Retinal pigment epithelial cell (primary cell): Measurements from ENCODE around the gene GPD1L.

Experiments
- DNase-seq: peaks from one replicate; pipeline ENCODE4 v3.0.0-alpha.2; 2010; ENCODE audit warnings: low read depth
- H3K4me3 ChIP-seq: 2 replicates; pipeline ENCODE4 v1.5.1; 2011; ENCODE audit warnings: mild to moderate bottlenecking, low read length, control low read depth, moderate library complexity
- TF ChIP-seq, protein P1 (sequence below): conservative IDR thresholded peaks from 2 replicates; pipeline ENCODE4 v1.5.1; 2011; ENCODE audit warnings: low read depth, low read length, control low read depth, inconsistent platforms

The GPD1L gene

GRCh38 chr3:32160706-32161214 is 54.3 kb downstream of the GPD1L start:
- TF ChIP-seq, protein P1, sequence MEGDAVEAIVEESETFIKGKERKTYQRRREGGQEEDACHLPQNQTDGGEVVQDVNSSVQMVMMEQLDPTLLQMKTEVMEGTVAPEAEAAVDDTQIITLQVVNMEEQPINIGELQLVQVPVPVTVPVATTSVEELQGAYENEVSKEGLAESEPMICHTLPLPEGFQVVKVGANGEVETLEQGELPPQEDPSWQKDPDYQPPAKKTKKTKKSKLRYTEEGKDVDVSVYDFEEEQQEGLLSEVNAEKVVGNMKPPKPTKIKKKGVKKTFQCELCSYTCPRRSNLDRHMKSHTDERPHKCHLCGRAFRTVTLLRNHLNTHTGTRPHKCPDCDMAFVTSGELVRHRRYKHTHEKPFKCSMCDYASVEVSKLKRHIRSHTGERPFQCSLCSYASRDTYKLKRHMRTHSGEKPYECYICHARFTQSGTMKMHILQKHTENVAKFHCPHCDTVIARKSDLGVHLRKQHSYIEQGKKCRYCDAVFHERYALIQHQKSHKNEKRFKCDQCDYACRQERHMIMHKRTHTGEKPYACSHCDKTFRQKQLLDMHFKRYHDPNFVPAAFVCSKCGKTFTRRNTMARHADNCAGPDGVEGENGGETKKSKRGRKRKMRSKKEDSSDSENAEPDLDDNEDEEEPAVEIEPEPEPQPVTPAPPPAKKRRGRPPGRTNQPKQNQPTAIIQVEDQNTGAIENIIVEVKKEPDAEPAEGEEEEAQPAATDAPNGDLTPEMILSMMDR: no peak
- DNase-seq: no peak
- H3K4me3 ChIP-seq: no peak overlapping the region

GRCh38 chr3:32165442-32165841 is 59.0 kb downstream of the GPD1L start:
- TF ChIP-seq, protein P1: no peak
- H3K4me3 ChIP-seq: no peak overlapping the region

DNA sequence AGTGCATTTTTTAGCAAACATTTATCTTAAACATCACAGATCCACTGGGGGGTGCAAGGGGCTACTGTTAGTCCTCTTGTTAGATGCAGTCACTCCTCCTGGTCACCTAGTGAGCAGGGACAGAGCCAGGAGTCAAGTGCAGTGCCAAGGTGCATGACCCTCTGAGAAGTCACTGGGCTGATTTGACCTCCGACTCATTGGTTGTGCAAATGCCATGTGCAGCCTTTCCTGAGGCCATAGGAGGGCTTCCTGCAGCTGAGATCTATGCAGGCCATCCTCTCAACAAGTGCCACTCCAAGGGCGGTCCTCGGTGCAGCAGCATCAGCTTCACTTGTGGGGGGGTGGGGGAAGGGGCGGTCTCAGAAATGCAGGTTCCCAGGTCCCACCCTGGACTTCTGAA is 60.2 kb downstream of the GPD1L start:
- TF ChIP-seq, protein P1: no peak
- no peak for DNase-seq

More at GRCh38 chr3:32165442-32165841, 59.0 kb downstream of the GPD1L start:
- no peak for DNase-seq

DNA sequence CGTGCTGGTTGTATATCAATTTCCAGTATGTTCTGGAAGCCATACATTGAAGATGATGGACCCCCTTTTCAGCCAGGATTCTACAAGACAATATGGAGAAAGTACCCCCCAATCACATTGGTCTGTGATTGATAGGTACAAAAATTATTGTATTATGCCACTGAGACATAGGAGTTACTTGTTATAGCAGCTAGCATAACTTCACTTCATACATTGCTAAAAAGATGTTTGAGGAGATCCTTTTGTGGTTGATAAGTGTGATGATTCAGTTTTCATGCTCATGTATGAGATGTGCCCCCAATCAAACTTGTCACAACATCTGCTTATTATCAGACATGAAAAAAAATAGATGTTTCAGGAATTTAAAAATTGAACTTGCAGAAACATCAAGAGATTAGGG is 66.0 kb downstream of the GPD1L start:
- no peak for DNase-seq
- TF ChIP-seq, protein P1: no peak
- no peak overlapping the region for H3K4me3 ChIP-seq

More for the DNA sequence above, 60.2 kb downstream of the GPD1L start:
- no peak overlapping the region for H3K4me3 ChIP-seq

GRCh38 chr3:32175607-32176197 is 69.3 kb downstream of the GPD1L start:
- TF ChIP-seq, protein P1: peak; percentile 68
- H3K4me3 ChIP-seq: no peak overlapping the region
- DNase-seq: no peak

GRCh38 chr3:32176989-32177701 is 70.7 kb downstream of the GPD1L start:
- no peak for DNase-seq
- TF ChIP-seq, protein P1: peak; percentile 69
- no peak overlapping the region for H3K4me3 ChIP-seq

GRCh38 chr3:32177702-32178198 is 71.3 kb downstream of the GPD1L start:
- H3K4me3 ChIP-seq: no peak overlapping the region
- DNase-seq: no peak
- TF ChIP-seq, protein P1: peak; percentile 86
